GM18505 (cell line): ENCODE results near the gene CCDC74A.
"Not testable (repeated sequence)": the region's sequence is repeated elsewhere in the genome, so short reads cannot be mapped to it uniquely, and the experiment has no call there.

Experiments used
- ATAC-seq: cut with Tn5 transposase; IDR thresholded peaks from one replicate; pipeline ENCODE4 v1.9.1; 2021; ENCODE audit not compliant: unreplicated experiment
- POLR2A ChIP-seq: IDR thresholded peaks from 4 replicates; pipeline ENCODE4 v1.6.1; 2011; ENCODE audit warnings: borderline replicate concordance; ENCODE audit not compliant: insufficient read depth, insufficient read length; ENCODE audit errors: extremely low read depth

Gene CCDC74A

DNA sequence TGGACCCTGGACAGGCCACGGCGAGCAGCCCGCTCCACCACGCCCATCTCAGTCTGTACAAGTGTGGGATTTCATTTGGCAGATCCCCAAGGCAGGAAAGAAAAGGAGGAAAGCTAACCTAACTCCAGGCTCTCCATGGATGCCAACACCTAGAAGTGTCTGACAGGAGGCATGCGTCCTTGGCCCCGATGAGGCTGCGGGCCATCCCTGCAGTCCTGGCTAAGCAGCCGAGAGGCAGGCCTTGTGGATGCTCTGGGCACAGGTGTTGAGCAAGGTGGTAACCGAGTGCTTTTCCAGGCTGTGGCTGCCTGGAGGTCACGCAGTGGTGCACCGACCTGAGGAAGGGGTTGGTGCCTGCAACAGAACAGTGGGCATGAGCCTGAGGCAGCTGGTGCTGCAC lies 7.3 kb downstream of the CCDC74A start:
- not testable (repeated sequence) for ATAC-seq

GRCh38 chr2:131535526-131535925 lies 7.8 kb downstream of the CCDC74A start:
- no peak for ATAC-seq
- TF ChIP-seq POLR2A = no peak

DNA sequence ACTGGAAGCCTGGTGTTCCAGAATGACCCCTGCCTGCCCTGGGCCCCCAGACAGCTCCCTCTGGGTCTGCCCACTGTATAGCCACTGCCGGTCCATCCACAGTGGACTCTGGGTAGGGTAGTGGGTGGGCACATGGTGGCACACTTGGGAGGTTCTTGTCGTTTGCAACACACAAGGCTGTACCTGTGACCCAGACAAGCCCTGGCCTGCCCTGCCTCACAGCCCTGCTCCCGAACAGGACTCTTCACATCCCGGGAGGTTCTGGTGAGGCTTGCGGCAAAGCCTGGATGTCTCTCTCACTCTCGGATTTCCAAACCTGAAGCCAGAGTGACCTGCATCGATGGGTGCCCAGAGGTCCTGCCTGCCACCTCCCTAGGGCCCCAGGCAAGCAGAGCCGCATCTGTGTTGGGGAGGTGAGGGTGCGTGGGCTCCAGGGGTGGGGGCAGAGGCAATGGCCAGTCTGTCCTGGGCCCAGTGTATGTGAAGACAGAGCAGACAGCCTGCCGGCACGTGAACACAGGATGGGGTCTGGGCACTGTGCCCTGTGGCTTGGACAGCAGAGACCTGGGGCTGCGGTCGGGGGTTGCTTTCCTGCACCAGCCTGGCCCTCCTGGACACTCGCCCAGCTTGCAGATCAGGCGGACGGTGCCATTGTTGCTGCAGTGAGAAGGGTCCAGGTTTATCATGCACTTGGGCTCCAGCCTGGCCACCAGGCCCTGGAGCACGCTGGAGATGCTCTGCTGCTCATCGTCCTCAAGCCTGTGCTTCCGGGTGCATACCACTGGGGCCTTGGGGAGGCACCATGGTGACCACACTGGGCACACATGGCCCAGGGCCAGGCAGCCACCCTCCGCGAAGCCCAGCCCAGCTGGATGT lies 8.5 kb downstream of the CCDC74A start:
- ATAC-seq = not testable (repeated sequence)

DNA sequence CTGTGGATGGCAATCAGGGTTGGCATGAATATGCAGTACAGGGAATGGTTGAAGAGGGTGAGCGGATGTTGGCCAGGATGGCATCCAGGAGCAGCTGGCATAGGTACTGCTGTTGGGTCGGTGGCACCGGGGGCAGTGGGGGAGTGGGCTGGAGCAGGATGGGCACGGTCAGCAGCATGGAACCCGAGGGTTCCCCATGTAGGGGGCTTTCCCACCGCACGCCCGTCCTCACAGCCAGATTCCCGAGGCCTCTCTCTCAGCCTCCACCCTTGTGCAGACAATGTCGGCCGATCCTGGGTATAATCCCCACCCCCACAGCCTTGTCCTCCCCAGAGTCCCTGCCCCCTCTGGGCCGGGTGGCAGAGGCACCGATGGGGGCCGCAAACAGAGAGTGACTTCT lies 9.2 kb downstream of the CCDC74A start:
- ATAC-seq = not testable (repeated sequence)

DNA sequence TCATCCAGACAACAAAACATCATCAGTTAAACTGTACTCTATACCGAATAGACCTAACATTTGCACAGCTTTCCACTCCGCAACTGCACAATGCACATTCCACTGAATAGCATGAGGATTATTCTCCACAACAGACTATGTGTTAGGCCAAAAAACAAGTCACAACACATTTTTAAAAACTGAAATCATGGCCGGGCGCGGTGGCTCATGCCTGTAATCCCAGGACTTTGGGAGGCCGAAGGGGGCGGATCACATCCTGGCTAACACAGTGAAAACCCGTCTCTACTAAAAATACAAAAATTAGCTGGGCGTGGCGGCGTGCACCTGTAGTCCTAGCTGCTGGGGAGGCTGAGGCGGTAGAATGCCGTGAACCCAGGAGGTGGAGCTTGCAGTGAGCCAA lies 11.2 kb downstream of the CCDC74A start:
- not testable (repeated sequence) for ATAC-seq

DNA sequence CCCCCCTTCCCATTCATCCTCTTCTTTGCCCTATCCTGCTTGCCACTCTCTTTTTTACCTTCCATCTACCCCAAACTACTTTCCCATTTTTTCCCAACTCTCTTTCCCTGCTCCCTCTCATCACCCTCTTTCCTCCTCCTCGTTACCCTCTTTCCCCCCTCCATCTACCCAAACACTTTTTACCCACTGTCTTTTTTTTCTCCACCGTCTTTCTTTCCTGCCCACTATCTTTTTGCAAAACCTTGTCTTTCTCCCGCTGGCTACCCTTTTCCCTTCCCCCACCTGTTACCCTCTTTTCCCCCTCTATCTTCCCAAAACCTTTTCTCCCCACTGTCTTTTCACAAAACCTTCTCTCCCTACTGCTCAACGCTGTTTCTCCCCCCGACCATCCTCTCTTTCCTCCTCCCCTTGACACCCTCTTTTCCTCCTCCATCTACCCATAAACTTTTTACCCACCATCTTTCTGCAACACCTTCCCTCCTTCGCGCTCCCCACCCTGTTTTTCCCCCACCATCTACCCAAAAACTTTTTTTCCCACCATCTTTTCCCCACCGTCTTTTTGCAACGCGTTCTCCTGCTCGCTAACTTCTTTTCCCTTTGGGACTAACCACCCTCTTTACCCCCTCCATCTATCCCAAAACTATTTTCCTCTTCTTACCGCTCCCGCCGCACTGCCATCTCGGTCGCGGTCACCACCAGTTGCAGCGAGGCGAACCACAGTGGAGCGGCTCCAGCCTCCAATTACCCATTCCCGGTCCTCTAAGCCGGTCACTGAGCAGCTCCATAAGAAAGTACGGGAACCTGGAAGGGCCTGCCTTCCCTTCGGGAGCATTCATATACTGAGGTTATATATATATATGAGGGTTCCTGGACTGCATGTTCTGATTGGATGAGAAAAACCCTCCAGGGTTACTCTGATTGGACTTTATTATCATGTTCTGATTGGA lies 15.0 kb downstream of the CCDC74A start:
- no peak for TF ChIP-seq POLR2A
- no peak for ATAC-seq

DNA sequence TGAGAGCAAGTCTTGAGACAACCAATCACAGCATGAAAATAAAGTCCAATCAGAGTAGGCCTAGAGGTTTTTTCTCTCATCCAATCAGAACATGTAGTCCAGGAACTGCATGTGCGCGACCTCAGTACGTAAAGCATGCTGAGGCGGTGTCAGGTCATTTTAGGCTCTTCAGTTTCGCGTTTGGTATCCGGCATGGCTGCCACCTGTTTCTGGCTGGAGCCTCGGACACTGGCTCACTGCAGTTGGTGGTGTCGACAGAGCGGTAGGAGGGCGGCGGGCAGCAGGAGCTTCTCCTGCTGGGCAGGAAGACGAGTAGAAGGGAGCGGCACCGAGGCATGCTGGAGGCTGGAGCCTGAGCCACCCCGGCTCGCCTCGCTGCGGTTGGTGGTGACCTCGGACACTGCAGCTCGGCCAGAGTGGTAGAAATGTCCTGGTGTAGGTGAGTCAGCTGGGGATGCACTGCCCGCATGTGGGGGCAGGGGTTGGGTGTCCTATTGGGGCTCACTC lies 15.8 kb downstream of the CCDC74A start:
- TF ChIP-seq POLR2A = no peak
- ATAC-seq = no peak

- ATAC-seq = not testable (repeated sequence)
These were observed 16.5 kb downstream of the CCDC74A start for GRCh38 chr2:131544006-131544812.

DNA sequence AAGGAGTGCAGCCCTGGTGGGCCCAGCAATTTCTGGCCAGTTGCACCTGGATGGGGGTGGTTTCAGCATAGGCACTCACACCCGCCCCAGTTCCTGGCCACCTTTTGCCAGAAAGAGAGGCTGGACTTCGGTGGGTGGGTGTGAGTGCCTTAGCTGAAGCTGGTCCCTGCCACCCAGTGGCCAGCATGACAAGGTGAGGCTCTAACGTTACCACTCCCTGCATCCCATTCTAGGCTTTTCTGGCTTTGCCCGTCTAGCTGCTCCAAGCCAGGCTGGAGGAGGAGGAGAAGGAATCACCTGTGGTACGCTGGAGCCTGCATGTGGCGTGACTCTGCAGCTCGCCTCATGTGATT lies 17.1 kb downstream of the CCDC74A start:
- not testable (repeated sequence) for ATAC-seq

DNA sequence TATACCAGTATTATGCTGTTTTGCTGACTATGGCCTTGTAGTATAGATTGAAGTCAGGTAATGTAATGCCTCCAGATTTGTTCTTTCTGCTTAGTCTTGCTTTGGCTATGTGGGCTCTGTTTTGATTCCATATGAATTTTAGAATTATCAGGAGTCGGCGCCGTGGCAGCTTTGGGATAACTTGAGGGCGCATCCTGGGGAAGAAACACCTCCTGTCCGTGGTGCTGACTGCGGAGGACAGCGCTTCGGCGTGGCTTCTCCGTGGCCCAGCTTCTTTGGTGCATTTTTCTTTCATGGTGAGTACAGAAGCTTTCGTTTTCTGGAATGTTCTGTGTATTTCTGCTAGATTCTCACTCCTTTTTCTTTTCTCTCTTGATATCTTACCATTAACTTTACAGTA lies 25.2 kb downstream of the CCDC74A start:
- ATAC-seq = no peak
- no peak for TF ChIP-seq POLR2A

- no peak for TF ChIP-seq POLR2A
- ATAC-seq = no peak
These were observed 29.3 kb downstream of the CCDC74A start for GRCh38 chr2:131556998-131557397.

DNA sequence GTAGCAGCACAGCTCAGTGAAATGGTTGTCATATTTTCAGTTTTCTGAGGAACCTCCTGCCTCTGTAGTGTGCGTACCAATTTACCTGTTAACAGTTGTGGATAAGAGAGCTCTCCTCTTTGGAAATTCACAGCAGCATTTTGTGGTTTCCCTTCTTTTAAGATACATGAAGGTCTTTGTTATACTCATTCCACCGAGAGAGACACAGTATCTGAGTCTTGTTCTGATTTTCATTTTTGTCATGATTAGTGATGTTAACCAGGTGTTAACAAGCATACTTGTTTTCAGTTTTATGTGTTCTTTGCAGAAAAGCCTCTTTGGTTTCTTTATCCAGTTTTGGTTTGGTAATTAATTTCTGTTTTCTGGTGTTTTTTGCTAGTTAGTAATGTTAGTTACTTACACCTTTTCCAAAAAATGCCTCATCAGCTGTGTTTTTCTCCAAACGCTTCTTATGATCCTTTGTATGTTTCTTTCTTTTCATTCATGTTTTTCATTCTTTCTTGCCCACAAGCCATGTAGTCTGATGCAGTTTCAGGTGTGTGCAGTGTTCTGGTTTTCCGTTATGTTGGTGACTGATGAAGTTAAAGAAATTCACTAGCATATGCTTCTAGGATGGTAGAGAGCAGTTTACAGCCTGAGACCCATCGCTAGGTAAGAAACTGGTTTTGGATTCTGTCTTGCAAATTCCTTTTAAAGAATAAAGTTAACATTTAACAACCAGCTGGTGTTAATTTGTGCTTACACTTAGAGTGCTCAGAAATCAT lies 30.1 kb downstream of the CCDC74A start:
- no peak for ATAC-seq
- TF ChIP-seq POLR2A = no peak

DNA sequence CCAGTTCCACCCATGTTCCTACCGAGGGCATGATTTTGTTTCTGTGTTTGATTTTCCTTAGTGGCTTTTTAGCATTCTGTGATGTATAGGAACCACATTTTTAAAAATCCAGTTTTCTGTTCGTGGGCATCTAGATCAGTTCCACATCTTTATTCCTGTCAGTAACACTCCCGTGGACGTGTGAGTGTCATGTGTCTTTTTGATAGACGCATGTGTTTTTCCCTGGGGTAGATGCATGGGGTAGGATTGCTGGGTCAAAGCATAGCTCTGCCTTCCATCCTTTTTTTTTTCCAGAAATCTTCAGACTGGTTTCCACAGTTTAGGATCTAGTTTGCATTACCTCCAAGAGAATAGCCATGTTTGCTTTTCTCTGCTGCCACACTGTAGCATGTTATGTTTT lies 38.7 kb downstream of the CCDC74A start:
- TF ChIP-seq POLR2A = no peak
- no peak for ATAC-seq
